Neural cell (in vitro differentiated cells): ENCODE measurements around the gene SPRR1A. TPM values are rescaled to one million over a fixed set of nuclear protein-coding genes. Genes with fewer than 3 reads are reported as not detected.

Experiments used
- H2AFZ ChIP-seq: fragments of 200-600, 300-800 bp; sonication (generic), shearing (Covaris generic); 2 replicates; pipeline ENCODE4 v1.6.0; 2014; ENCODE audit warnings: low read depth, mild to moderate bottlenecking, antibody characterized with exemption, low read length, moderate library complexity
- H3F3A ChIP-seq: fragments of 200-600 bp; shearing (Covaris generic); 2 replicates; pipeline ENCODE4 v1.6.1; 2016; ENCODE audit warnings: mild to moderate bottlenecking, moderate library complexity, mixed read lengths, antibody characterized with exemption, low read length; ENCODE audit not compliant: insufficient read depth, poor library complexity, severe bottlenecking
- H3K27ac ChIP-seq: fragments of 200-600, 300-800 bp; sonication (generic), shearing (Covaris generic); 2 replicates; pipeline ENCODE4 v1.5.1; 2014; ENCODE audit warnings: mild to moderate bottlenecking, low read length, moderate library complexity
- H3K27me3 ChIP-seq: fragments of 300-800, 200-600 bp; sonication (generic), shearing (Covaris generic); 2 replicates; pipeline ENCODE4 v1.6.0; 2014; ENCODE audit warnings: mild to moderate bottlenecking, low read depth, low read length, moderate library complexity; ENCODE audit not compliant: insufficient read depth
- H3K36me3 ChIP-seq: fragments of 300-800, 200-600 bp; sonication (generic), shearing (Covaris generic); 2 replicates; pipeline ENCODE4 v1.5.1; 2014; ENCODE audit warnings: mild to moderate bottlenecking, antibody characterized with exemption, low read length, moderate library complexity; ENCODE audit not compliant: insufficient read depth
- H3K4me2 ChIP-seq: fragments of 300-800, 200-600 bp; sonication (generic), shearing (Covaris generic); 2 replicates; pipeline ENCODE4 v1.6.0; 2014; ENCODE audit warnings: mild to moderate bottlenecking, low read length
- H3K4me3 ChIP-seq: fragments of 300-800, 200-600 bp; sonication (generic), shearing (Covaris generic); 2 replicates; pipeline ENCODE4 v1.5.1; 2014; ENCODE audit warnings: mild to moderate bottlenecking, low read length, moderate library complexity
- H3K79me2 ChIP-seq: fragments of 200-600 bp; shearing (Covaris generic); replicated peaks from 2 replicates; pipeline ENCODE4 v1.6.0; 2014; ENCODE audit warnings: mild to moderate bottlenecking, low read length, moderate library complexity; ENCODE audit not compliant: insufficient read depth
- H3K9ac ChIP-seq: fragments of 300-800, 200-600 bp; sonication (generic), shearing (Covaris generic); 2 replicates; pipeline ENCODE4 v1.6.1; 2016; ENCODE audit warnings: mild to moderate bottlenecking, low read length, mixed read lengths
- H3K9me2 ChIP-seq: fragments of 200-600 bp; shearing (Covaris generic); 2 replicates; pipeline ENCODE4 v1.6.1; 2016; ENCODE audit warnings: mild to moderate bottlenecking, low read length, mixed read lengths; ENCODE audit not compliant: insufficient read depth
- H3K9me3 ChIP-seq: fragments of 200-600, 300-800 bp; sonication (generic), shearing (Covaris generic); 2 replicates; pipeline ENCODE4 v1.6.1; 2016; ENCODE audit warnings: mild to moderate bottlenecking, mixed run types, low read length, moderate library complexity, mixed read lengths
- H4K20me1 ChIP-seq: fragments of 200-600 bp; shearing (Covaris generic); 2 replicates; pipeline ENCODE4 v1.6.1; 2016; ENCODE audit warnings: mild to moderate bottlenecking, mixed run types; ENCODE audit not compliant: insufficient read depth
- EZH2 ChIP-seq: fragments of 200-600, 300-800 bp; shearing (Covaris generic), sonication (generic); IDR thresholded peaks from 2 replicates; pipeline ENCODE4 v1.6.1; 2014; ENCODE audit warnings: antibody characterized with exemption, low read length, borderline replicate concordance, mild to moderate bottlenecking; ENCODE audit not compliant: insufficient read depth, poor library complexity, severe bottlenecking
- MXI1 ChIP-seq: fragments of 450-650 bp; conservative IDR thresholded peaks from 2 replicates; pipeline ENCODE4 v1.6.1; 2014; ENCODE audit warnings: antibody characterized with exemption, mild to moderate bottlenecking; ENCODE audit not compliant: poor library complexity, severe bottlenecking
- RAD21 ChIP-seq: fragments of 450-650 bp; conservative IDR thresholded peaks from 2 replicates; pipeline ENCODE4 v1.6.1; 2014; ENCODE audit warnings: antibody characterized with exemption, mild to moderate bottlenecking, moderate library complexity
- SMC3 ChIP-seq: fragments of 450-650 bp; conservative IDR thresholded peaks from 2 replicates; pipeline ENCODE4 v1.6.1; 2014; ENCODE audit warnings: antibody characterized with exemption, mild to moderate bottlenecking, moderate library complexity; ENCODE audit not compliant: poor library complexity
- TAF1 ChIP-seq: IDR thresholded peaks from 2 replicates; pipeline ENCODE4 v1.6.1; 2012; ENCODE audit warnings: low read depth
- polyA plus RNA-seq: library from polyadenylated mRNA; depleted of rRNA; stranded (reverse); fragments of >200 nt; gene quantifications from 2 replicates; pipeline ENCODE4 v1.2.3, GENCODE V29; 2014
- small RNA-seq, 3 experiments: library from RNA; depleted of rRNA; stranded (forward); fragments of <200 nt; gene quantifications; one replicate each; pipeline ENCODE3, GENCODE V24; 2012
- TF ChIP-seq, protein P1 (sequence below): fragments of 450-650 bp; IDR thresholded peaks from 2 replicates; pipeline ENCODE4 v1.5.1; 2014; ENCODE audit warnings: antibody characterized with exemption, mild to moderate bottlenecking, moderate library complexity; ENCODE audit not compliant: poor library complexity, severe bottlenecking
- TF ChIP-seq, protein P2 (sequence below): IDR thresholded peaks from 2 replicates; pipeline ENCODE4 v1.6.1; 2012; ENCODE audit warnings: borderline replicate concordance

The SPRR1A gene
- polyA plus RNA-seq, 1 donor from 2014 or later = not detected

GRCh38 chr1:153035211-153035610, 51.3 kb downstream of the SPRR1A start:
- Histone ChIP-seq H2AFZ (no peak overlapping the region), H3K36me3 (no peaks in the 10 kb centered on the region), H3K27me3 (no peaks in the 10 kb centered on the region), H3F3A (no peaks in the 10 kb centered on the region), H3K27ac (no peak overlapping the region), H3K4me2 (no peak overlapping the region), H3K9ac (no peak overlapping the region), H3K9me2 (no peaks in the 10 kb centered on the region), H3K4me3 (no peak overlapping the region), H3K9me3 (no peaks in the 10 kb centered on the region), H4K20me1 (no peaks in the 10 kb centered on the region), H3K79me2 (no peaks in the 10 kb centered on the region)
- TF ChIP-seq SMC3 = no peak
- TF ChIP-seq MXI1 = no peak
- TF ChIP-seq TAF1 = no peak
- TF ChIP-seq RAD21 = no peak
- TF ChIP-seq, protein P1, sequence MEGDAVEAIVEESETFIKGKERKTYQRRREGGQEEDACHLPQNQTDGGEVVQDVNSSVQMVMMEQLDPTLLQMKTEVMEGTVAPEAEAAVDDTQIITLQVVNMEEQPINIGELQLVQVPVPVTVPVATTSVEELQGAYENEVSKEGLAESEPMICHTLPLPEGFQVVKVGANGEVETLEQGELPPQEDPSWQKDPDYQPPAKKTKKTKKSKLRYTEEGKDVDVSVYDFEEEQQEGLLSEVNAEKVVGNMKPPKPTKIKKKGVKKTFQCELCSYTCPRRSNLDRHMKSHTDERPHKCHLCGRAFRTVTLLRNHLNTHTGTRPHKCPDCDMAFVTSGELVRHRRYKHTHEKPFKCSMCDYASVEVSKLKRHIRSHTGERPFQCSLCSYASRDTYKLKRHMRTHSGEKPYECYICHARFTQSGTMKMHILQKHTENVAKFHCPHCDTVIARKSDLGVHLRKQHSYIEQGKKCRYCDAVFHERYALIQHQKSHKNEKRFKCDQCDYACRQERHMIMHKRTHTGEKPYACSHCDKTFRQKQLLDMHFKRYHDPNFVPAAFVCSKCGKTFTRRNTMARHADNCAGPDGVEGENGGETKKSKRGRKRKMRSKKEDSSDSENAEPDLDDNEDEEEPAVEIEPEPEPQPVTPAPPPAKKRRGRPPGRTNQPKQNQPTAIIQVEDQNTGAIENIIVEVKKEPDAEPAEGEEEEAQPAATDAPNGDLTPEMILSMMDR = no peak
- TF ChIP-seq, protein P2, sequence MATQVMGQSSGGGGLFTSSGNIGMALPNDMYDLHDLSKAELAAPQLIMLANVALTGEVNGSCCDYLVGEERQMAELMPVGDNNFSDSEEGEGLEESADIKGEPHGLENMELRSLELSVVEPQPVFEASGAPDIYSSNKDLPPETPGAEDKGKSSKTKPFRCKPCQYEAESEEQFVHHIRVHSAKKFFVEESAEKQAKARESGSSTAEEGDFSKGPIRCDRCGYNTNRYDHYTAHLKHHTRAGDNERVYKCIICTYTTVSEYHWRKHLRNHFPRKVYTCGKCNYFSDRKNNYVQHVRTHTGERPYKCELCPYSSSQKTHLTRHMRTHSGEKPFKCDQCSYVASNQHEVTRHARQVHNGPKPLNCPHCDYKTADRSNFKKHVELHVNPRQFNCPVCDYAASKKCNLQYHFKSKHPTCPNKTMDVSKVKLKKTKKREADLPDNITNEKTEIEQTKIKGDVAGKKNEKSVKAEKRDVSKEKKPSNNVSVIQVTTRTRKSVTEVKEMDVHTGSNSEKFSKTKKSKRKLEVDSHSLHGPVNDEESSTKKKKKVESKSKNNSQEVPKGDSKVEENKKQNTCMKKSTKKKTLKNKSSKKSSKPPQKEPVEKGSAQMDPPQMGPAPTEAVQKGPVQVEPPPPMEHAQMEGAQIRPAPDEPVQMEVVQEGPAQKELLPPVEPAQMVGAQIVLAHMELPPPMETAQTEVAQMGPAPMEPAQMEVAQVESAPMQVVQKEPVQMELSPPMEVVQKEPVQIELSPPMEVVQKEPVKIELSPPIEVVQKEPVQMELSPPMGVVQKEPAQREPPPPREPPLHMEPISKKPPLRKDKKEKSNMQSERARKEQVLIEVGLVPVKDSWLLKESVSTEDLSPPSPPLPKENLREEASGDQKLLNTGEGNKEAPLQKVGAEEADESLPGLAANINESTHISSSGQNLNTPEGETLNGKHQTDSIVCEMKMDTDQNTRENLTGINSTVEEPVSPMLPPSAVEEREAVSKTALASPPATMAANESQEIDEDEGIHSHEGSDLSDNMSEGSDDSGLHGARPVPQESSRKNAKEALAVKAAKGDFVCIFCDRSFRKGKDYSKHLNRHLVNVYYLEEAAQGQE = no peak
- no peak for TF ChIP-seq EZH2

Small RNAs within 50 kb of the gene (small RNA-seq; reads per million reads assigned to genes)
- gene AL356867.1 (0 reads per million in 3 experiments), gene RF00322 (0 reads per million in 3 experiments), gene SPRR1A (0 reads per million in 3 experiments)

Other genes starting within 250 kb of the SPRR1A start
- gene KPRP, start 226.1 kb upstream of the SPRR1A start, polyA plus RNA-seq = not detected in 2 replicates
- not detected in 2 replicates for gene LCE1F, start 208.9 kb upstream of the SPRR1A start, polyA plus RNA-seq
- gene LCE1E, start 197.8 kb upstream of the SPRR1A start, polyA plus RNA-seq = not detected in 2 replicates
- not detected in 2 replicates for gene LCE1D, start 187.4 kb upstream of the SPRR1A start, polyA plus RNA-seq
- gene LCE1C, start 177.4 kb upstream of the SPRR1A start, polyA plus RNA-seq = not detected in 2 replicates
- gene LCE1B, start 172.1 kb upstream of the SPRR1A start, polyA plus RNA-seq = not detected in 2 replicates
- gene LCE1A, start 156.6 kb upstream of the SPRR1A start, polyA plus RNA-seq = not detected in 2 replicates
- gene LCE6A, start 141.2 kb upstream of the SPRR1A start, polyA plus RNA-seq = not detected in 2 replicates
- gene LCE7A, start 124.1 kb upstream of the SPRR1A start, polyA plus RNA-seq = not detected in 2 replicates
- gene SMCP, start 105.8 kb upstream of the SPRR1A start, polyA plus RNA-seq = not detected in 2 replicates
- not detected in 2 replicates for gene IVL, start 75.5 kb upstream of the SPRR1A start, polyA plus RNA-seq
- gene SPRR5, start 36.9 kb upstream of the SPRR1A start, polyA plus RNA-seq = not detected in 2 replicates
- not detected in 2 replicates for gene SPRR4, start 13.4 kb upstream of the SPRR1A start, polyA plus RNA-seq
- not detected in 2 replicates for gene SPRR3, start 17.7 kb downstream of the SPRR1A start, polyA plus RNA-seq
- not detected in 2 replicates for gene SPRR1B, start 47.1 kb downstream of the SPRR1A start, polyA plus RNA-seq
- not detected in 2 replicates for gene SPRR2D, start 57.0 kb downstream of the SPRR1A start, polyA plus RNA-seq
- gene SPRR2A, start 73.4 kb downstream of the SPRR1A start, polyA plus RNA-seq = not detected in 2 replicates
- not detected in 2 replicates for gene SPRR2B, start 87.5 kb downstream of the SPRR1A start, polyA plus RNA-seq
- not detected in 2 replicates for gene SPRR2E, start 110.4 kb downstream of the SPRR1A start, polyA plus RNA-seq
- gene SPRR2F, start 129.4 kb downstream of the SPRR1A start, polyA plus RNA-seq = not detected in 2 replicates
- gene SPRR2G, start 166.8 kb downstream of the SPRR1A start, polyA plus RNA-seq = not detected in 2 replicates
- gene LELP1, start 219.3 kb downstream of the SPRR1A start, polyA plus RNA-seq = not detected in 2 replicates
- not detected in 2 replicates for gene PRR9, start 233.5 kb downstream of the SPRR1A start, polyA plus RNA-seq